Ectodermal cell (in vitro differentiated cells): Measurements from ENCODE around the gene PDE4A.
A peak's percentile ranks its signal among the peaks of the same experiment; 100 is the strongest.

Experiments
- H3K27ac ChIP-seq: 2 replicates; pipeline ENCODE4 v1.7.0; 2013; ENCODE audit warnings: mild to moderate bottlenecking, low read depth, low read length; ENCODE audit not compliant: insufficient read depth, poor library complexity, severe bottlenecking
- H3K27me3 ChIP-seq: 2 replicates; pipeline ENCODE4 v1.7.0; 2013; ENCODE audit warnings: mild to moderate bottlenecking, low read length; ENCODE audit not compliant: insufficient read depth, control insufficient read depth, poor library complexity, severe bottlenecking
- H3K36me3 ChIP-seq: one replicate; pipeline ENCODE4 v1.7.0; 2013; ENCODE audit warnings: low read length; ENCODE audit not compliant: control insufficient read depth, insufficient read depth
- H3K4me1 ChIP-seq: one replicate; pipeline ENCODE4 v1.7.0; 2013; ENCODE audit warnings: low read length; ENCODE audit not compliant: control insufficient read depth, insufficient read depth
- H3K4me3 ChIP-seq: 2 replicates; pipeline ENCODE4 v1.7.0; 2013; ENCODE audit warnings: low read depth, low read length, control low read depth; ENCODE audit not compliant: insufficient read depth
- H3K9me3 ChIP-seq: 2 replicates; pipeline ENCODE4 v1.7.0; 2013; ENCODE audit warnings: mild to moderate bottlenecking, low read length, moderate library complexity; ENCODE audit not compliant: control insufficient read depth
- WGBS, 2 experiments: methylation state at CpG; one replicate each; pipeline ENCODE4 v1.1.7; 2013; ENCODE audit warnings: missing lambda C conversion rate in 2 of 2; 5-methylcytosine and 5-hydroxymethylcytosine counted together

Gene PDE4A

GRCh38 chr19:10486551-10486950, 66.2 kb downstream of the PDE4A start:
- WGBS, 2 experiments = 94 to 96% methylated on average over 13 of the region's 13 CpGs
- Histone ChIP-seq H3K36me3 (peaks cover 31% of the 10 kb centered on the region), H3K4me1 (no peaks in the 10 kb centered on the region), H3K4me3 (no peak overlapping the region), H3K9me3 (no peaks in the 10 kb centered on the region), H3K27me3 (no peaks in the 10 kb centered on the region), H3K27ac (no peak overlapping the region)

- H3K27ac ChIP-seq = no peak overlapping the region
- no peak overlapping the region for H3K4me3 ChIP-seq
- 96% methylated on average over 43 of the region's 43 CpGs for WGBS, 2 experiments
- H3K27me3 ChIP-seq = no peaks in the 10 kb centered on the region
- H3K4me1 ChIP-seq = no peaks in the 10 kb centered on the region
- no peaks in the 10 kb centered on the region for H3K9me3 ChIP-seq
- H3K36me3 ChIP-seq = peaks cover 34% of the 10 kb centered on the region
Measured at GRCh38 chr19:10491472-10492047, 71.2 kb downstream of the PDE4A start.

- WGBS, 2 experiments = 86 to 92% methylated on average over 4 of the region's 4 CpGs
- no peak overlapping the region for H3K27ac ChIP-seq
- no peaks in the 10 kb centered on the region for H3K9me3 ChIP-seq
- peaks cover 5% of the 10 kb centered on the region for H3K4me1 ChIP-seq
- no peak overlapping the region for H3K4me3 ChIP-seq
- H3K36me3 ChIP-seq = peaks cover 27% of the 10 kb centered on the region
- H3K27me3 ChIP-seq = no peaks in the 10 kb centered on the region
Measured at GRCh38 chr19:10497371-10497770, 77.0 kb downstream of the PDE4A start.

GRCh38 chr19:10499550-10500246, 79.4 kb downstream of the PDE4A start:
- Histone ChIP-seq H3K27me3 (peaks cover 10% of the 10 kb centered on the region), H3K36me3 (peaks cover 27% of the 10 kb centered on the region), H3K4me1 (peaks cover 5% of the 10 kb centered on the region), H3K9me3 (no peaks in the 10 kb centered on the region), H3K27ac (no peak overlapping the region), H3K4me3 (no peak overlapping the region)
- WGBS, 2 experiments = 87 to 90% methylated on average over 24 of the region's 24 CpGs

GRCh38 chr19:10500247-10500592, 79.9 kb downstream of the PDE4A start:
- Histone ChIP-seq H3K4me1 (peaks cover 5% of the 10 kb centered on the region), H3K4me3 (no peak overlapping the region), H3K9me3 (no peaks in the 10 kb centered on the region), H3K36me3 (peaks cover 23% of the 10 kb centered on the region), H3K27ac (no peak overlapping the region), H3K27me3 (peaks cover 10% of the 10 kb centered on the region)
- WGBS, 2 experiments = 77 to 81% methylated on average over 2 of the region's 2 CpGs

- peaks cover 10% of the 10 kb centered on the region for H3K27me3 ChIP-seq
- 6 to 7% methylated on average over 35 of the region's 35 CpGs for WGBS, 2 experiments
- peaks cover 5% of the 10 kb centered on the region for H3K4me1 ChIP-seq
- H3K27ac ChIP-seq = peak overlapping the region; percentile 30
- no peaks in the 10 kb centered on the region for H3K9me3 ChIP-seq
- H3K36me3 ChIP-seq = peaks cover 19% of the 10 kb centered on the region
- H3K4me3 ChIP-seq = peak overlapping the region; percentile 79
Measured at GRCh38 chr19:10501971-10502523, 81.7 kb downstream of the PDE4A start.

- H3K4me1 ChIP-seq = peaks cover 5% of the 10 kb centered on the region
- H3K9me3 ChIP-seq = no peaks in the 10 kb centered on the region
- peaks cover 17% of the 10 kb centered on the region for H3K36me3 ChIP-seq
- peak overlapping the region; percentile 77 for H3K27ac ChIP-seq
- 0% methylated on average over 65 of the region's 65 CpGs for whole genome bisulfite sequencing, 2 experiments
- H3K4me3 ChIP-seq = peak overlapping the region; percentile 79
- H3K27me3 ChIP-seq = peaks cover 10% of the 10 kb centered on the region
Measured at GRCh38 chr19:10502524-10503001, 82.2 kb downstream of the PDE4A start.

GRCh38 chr19:10503002-10503789, 82.9 kb downstream of the PDE4A start, which contains the start of gene KEAP1:
TSS of gene KEAP1 (minus strand) at chr19:10503356. CDS start at chr19:10500033, 3,323 bp downstream.
- H3K36me3 ChIP-seq = peaks cover 16% of the 10 kb centered on the region
- 9 to 10% methylated on average over 73 of the region's 73 CpGs for WGBS, 2 experiments
- peak within 1 kb of the TSS; percentile 79 for H3K4me3 ChIP-seq
- peaks cover 10% of the 10 kb centered on the region for H3K27me3 ChIP-seq
- H3K27ac ChIP-seq = peak within 1 kb of the TSS; percentile 77
- H3K4me1 ChIP-seq = peaks cover 5% of the 10 kb centered on the region
- H3K9me3 ChIP-seq = no peaks in the 10 kb centered on the region

GRCh38 chr19:10505583-10506229, 85.4 kb downstream of the PDE4A start:
- no peaks in the 10 kb centered on the region for H3K36me3 ChIP-seq
- 30 to 31% methylated on average over 16 of the region's 17 CpGs for WGBS, 2 experiments
- H3K4me3 ChIP-seq = no peak overlapping the region
- H3K4me1 ChIP-seq = peaks cover 5% of the 10 kb centered on the region
- H3K27ac ChIP-seq = no peak overlapping the region
- H3K27me3 ChIP-seq = peaks cover 13% of the 10 kb centered on the region
- no peaks in the 10 kb centered on the region for H3K9me3 ChIP-seq
